ENCODE data around the gene TERT.
"Not testable (repeated sequence)": the region's sequence is repeated elsewhere in the genome, so short reads cannot be mapped to it uniquely, and the experiment has no call there.

TERT gene

GRCh38 chr5:1277781-1278180 is 17.1 kb downstream of the TERT start:
- no peak for FAIRE-seq

- no peak for FAIRE-seq
These were observed 17.5 kb downstream of the TERT start for GRCh38 chr5:1277331-1277730.

GRCh38 chr5:1276930-1277329 is 17.9 kb downstream of the TERT start:
- no peak for FAIRE-seq

- not testable (repeated sequence) for FAIRE-seq
These were observed 19.2 kb downstream of the TERT start for GRCh38 chr5:1275397-1276391.

GRCh38 chr5:1274471-1274870 is 20.4 kb downstream of the TERT start:
- no peak for FAIRE-seq

- no peak for FAIRE-seq
These were observed 21.1 kb downstream of the TERT start for GRCh38 chr5:1273745-1274144.

GRCh38 chr5:1272201-1272600 is 22.7 kb downstream of the TERT start:
- no peak for FAIRE-seq

- no peak for FAIRE-seq
These were observed 23.6 kb downstream of the TERT start for GRCh38 chr5:1270933-1271914.

GRCh38 chr5:1270426-1270825 is 24.4 kb downstream of the TERT start:
- no peak for FAIRE-seq

GRCh38 chr5:1268666-1269065 is 26.2 kb downstream of the TERT start:
- FAIRE-seq = no peak

- no peak for FAIRE-seq
These were observed 26.8 kb downstream of the TERT start for GRCh38 chr5:1268056-1268455.

- FAIRE-seq = not testable (repeated sequence)
These were observed 27.4 kb downstream of the TERT start for GRCh38 chr5:1267464-1267863.

GRCh38 chr5:1266791-1267190 is 28.1 kb downstream of the TERT start:
- FAIRE-seq = no peak

- FAIRE-seq = no peak
These were observed 29.1 kb downstream of the TERT start for GRCh38 chr5:1265461-1266455.

- no peak for FAIRE-seq
These were observed 29.8 kb downstream of the TERT start for GRCh38 chr5:1265026-1265425.

GRCh38 chr5:1264211-1264610 is 30.7 kb downstream of the TERT start:
- FAIRE-seq = no peak

- FAIRE-seq = no peak
These were observed 32.5 kb downstream of the TERT start for GRCh38 chr5:1262381-1262780.

- no peak for FAIRE-seq
These were observed 33.2 kb downstream of the TERT start for GRCh38 chr5:1261643-1262042.

- no peak for FAIRE-seq
These were observed 34.9 kb downstream of the TERT start for GRCh38 chr5:1259806-1260480.

- no peak for FAIRE-seq
These were observed 37.0 kb downstream of the TERT start for GRCh38 chr5:1257841-1258240.

- no peak for FAIRE-seq
These were observed 37.5 kb downstream of the TERT start for GRCh38 chr5:1257363-1257762.

GRCh38 chr5:1256776-1257175 is 38.1 kb downstream of the TERT start:
- FAIRE-seq = no peak

Data from TTC549 (cell line).